Measurements from ENCODE around the gene CITED4. TPM values are rescaled to one million over a fixed set of nuclear protein-coding genes. Genes with fewer than 3 reads are reported as not detected.

The CITED4 gene
- total RNA-seq, 2 donors from 2014 or later, result 180 to 465 TPM

GRCh38 chr1:40820251-40820797 lies 41.8 kb downstream of the CITED4 start:
- peak overlapping the region in 3 of 4 donors; percentile 52 to 77 (median 76) for H3K27ac ChIP-seq
- H3K4me1 ChIP-seq, result peaks cover 37% of the 10 kb centered on the region
- H3K27me3 ChIP-seq, result no peaks in the 10 kb centered on the region
- intact Hi-C loops (cut with DNase I), result no loop called here
- TF ChIP-seq CTCF (IDR thresholded peaks at IDR 0.05), result no peak
- no peak for TF ChIP-seq POLR2A (IDR thresholded peaks at IDR 0.05)
- H3K4me3 ChIP-seq, result no peak overlapping the region
- 70 to 88% methylated on average over 2 to 3 of the region's 3 CpGs for WGBS, 2 donors
- DNase-seq (no peak), ATAC-seq (no peak)
- no peaks in the 10 kb centered on the region for H3K9me3 ChIP-seq
- H3K36me3 ChIP-seq (replicated peaks in 1 of 2; ENCODE audit: insufficient read depth in 1 of 2, low read depth in 2 of 2), result no peaks in the 10 kb centered on the region

- DNase-seq (no peak), ATAC-seq (no peak)
- H3K27ac ChIP-seq, result peak overlapping the region in 1 of 4 donors; percentile 77
- 66 to 68% methylated on average over 22 to 23 of the region's 26 CpGs for WGBS, 2 donors
- H3K4me3 ChIP-seq, result no peak overlapping the region
- intact Hi-C loops (cut with DNase I), result no loop called here
- no peaks in the 10 kb centered on the region for H3K36me3 ChIP-seq (replicated peaks in 1 of 2; ENCODE audit: insufficient read depth in 1 of 2, low read depth in 2 of 2)
- H3K4me1 ChIP-seq, result peaks cover 25% of the 10 kb centered on the region
- H3K27me3 ChIP-seq, result no peaks in the 10 kb centered on the region
- no peak for TF ChIP-seq CTCF (IDR thresholded peaks at IDR 0.05)
- no peak for TF ChIP-seq POLR2A (IDR thresholded peaks at IDR 0.05)
- H3K9me3 ChIP-seq, result no peaks in the 10 kb centered on the region
Observed at GRCh38 chr1:40819101-40819500, 43.1 kb downstream of the CITED4 start.

- Histone ChIP-seq H3K4me3 (no peak overlapping the region), H3K4me1 (peaks cover 25% of the 10 kb centered on the region), H3K9me3 (no peaks in the 10 kb centered on the region), H3K27ac (no peak overlapping the region), H3K36me3 (replicated peaks in 1 of 2; ENCODE audit: insufficient read depth in 1 of 2, low read depth in 2 of 2) (no peaks in the 10 kb centered on the region), H3K27me3 (no peaks in the 10 kb centered on the region)
- TF ChIP-seq POLR2A (IDR thresholded peaks at IDR 0.05), result no peak
- TF ChIP-seq CTCF (IDR thresholded peaks at IDR 0.05), result no peak
- intact Hi-C loops (cut with DNase I), result no loop called here
- ATAC-seq (peak; percentile 56), DNase-seq (peak; percentile 52 to 75 (median 64))
- 10 to 18% methylated on average over 17 to 55 of the region's 59 CpGs for WGBS, 2 donors
Observed at GRCh38 chr1:40818264-40818961, 43.8 kb downstream of the CITED4 start.

DNA sequence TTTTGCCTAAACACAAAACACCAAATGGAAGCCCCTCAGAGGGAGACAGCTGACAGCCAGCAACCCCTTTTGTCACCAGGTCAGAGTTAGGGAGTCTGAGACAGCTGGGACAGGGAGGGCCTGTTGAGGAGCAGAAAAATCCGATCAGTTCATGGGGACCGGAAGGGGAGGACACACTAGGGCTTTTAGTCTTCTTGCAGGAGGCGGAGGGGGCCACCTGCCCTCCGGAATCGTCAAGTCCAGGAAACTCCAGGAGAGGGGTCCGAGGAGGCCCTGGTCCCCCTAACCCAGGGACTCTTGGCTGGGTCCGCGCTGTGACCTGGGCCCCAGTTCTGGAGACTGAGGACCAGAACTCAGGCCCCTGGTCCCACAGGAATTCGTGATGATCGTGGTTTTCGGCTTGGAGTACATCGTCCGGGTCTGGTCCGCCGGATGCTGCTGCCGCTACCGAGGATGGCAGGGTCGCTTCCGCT lies 44.3 kb downstream of the CITED4 start:
- DNase-seq (no peak), ATAC-seq (no peak)
- Histone ChIP-seq H3K4me1 (peaks cover 25% of the 10 kb centered on the region), H3K27ac (no peak overlapping the region), H3K9me3 (no peaks in the 10 kb centered on the region), H3K27me3 (no peaks in the 10 kb centered on the region), H3K36me3 (replicated peaks in 1 of 2; ENCODE audit: insufficient read depth in 1 of 2, low read depth in 2 of 2) (no peaks in the 10 kb centered on the region), H3K4me3 (no peak overlapping the region)
- intact Hi-C loops (cut with DNase I), result no loop called here
- WGBS, 2 donors, result 52 to 83% methylated on average over 2 to 16 of the region's 19 CpGs
- TF ChIP-seq CTCF (IDR thresholded peaks at IDR 0.05) (no peak), POLR2A (IDR thresholded peaks at IDR 0.05) (no peak)
